Esophagus squamous epithelium (tissue), 4 donors: ENCODE results near the gene APAF1.

Experiments
- POLR2A ChIP-seq, 4 donors: fragments of 450-650 bp; IDR thresholded peaks; one replicate each; pipeline ENCODE4 v1.6.1; 2017; ENCODE audit warnings: antibody characterized with exemption in 4 of 4, mild to moderate bottlenecking in 4 of 4, moderate library complexity in 3 of 4
- TF ChIP-seq, protein P1 (sequence below), 6 experiments: fragments of 450-650 bp in 4 of 6; fragments of 200-600 bp in 2 of 6; sonication (generic) in 2 of 6; IDR thresholded peaks; one replicate each; pipeline ENCODE4 v1.5.1; 2016 to 2019; ENCODE audit warnings: antibody characterized with exemption in 6 of 6, mild to moderate bottlenecking in 4 of 6, moderate library complexity in 4 of 6

DNA sequence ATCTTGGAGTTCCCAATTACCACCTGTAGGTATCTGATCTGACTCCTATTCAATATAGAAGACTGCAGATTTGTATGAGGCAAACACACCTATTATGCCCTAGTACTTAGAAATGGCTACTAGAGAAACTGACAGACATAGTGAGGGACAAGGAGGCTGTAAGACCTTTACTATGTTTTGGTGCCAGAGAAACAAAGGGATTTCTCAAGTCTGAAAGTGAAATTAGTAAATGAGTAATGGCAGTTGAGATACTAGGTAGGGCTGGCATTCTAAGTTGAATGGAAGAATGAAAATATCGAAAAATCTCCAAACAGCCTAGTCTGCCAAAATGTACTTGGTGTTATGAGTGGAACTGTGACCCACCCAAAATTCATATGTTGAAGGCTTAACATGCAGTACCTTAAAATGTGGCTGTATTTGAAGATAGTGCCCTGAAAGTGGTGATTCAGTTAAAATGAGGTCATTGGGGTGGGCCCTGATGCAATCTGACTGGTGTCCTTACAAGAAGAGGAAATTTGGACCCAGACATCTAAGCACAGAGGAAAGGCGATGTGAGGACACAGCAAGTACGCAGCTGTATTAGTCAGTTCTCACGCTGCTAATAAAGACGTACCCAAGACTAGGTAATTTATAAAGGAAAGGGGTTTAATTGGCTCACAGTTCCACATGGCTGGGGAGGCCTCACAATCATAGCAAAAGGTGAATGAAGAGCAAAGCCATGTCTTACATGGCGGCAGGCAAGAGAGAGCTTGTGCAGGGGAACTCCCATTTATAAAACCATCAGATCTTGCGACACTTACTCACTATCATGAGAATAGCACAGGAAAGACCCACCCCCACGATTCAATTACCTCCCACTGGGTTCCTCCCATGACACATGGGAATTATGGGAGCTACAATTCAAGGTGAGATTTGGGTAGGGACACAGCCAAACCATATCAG is 127.0 kb downstream of the APAF1 start:
- TF ChIP-seq, protein P1, sequence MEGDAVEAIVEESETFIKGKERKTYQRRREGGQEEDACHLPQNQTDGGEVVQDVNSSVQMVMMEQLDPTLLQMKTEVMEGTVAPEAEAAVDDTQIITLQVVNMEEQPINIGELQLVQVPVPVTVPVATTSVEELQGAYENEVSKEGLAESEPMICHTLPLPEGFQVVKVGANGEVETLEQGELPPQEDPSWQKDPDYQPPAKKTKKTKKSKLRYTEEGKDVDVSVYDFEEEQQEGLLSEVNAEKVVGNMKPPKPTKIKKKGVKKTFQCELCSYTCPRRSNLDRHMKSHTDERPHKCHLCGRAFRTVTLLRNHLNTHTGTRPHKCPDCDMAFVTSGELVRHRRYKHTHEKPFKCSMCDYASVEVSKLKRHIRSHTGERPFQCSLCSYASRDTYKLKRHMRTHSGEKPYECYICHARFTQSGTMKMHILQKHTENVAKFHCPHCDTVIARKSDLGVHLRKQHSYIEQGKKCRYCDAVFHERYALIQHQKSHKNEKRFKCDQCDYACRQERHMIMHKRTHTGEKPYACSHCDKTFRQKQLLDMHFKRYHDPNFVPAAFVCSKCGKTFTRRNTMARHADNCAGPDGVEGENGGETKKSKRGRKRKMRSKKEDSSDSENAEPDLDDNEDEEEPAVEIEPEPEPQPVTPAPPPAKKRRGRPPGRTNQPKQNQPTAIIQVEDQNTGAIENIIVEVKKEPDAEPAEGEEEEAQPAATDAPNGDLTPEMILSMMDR (IDR thresholded peaks at IDR 0.05), result no peak
- TF ChIP-seq POLR2A (IDR thresholded peaks at IDR 0.05), result no peak
